HEK293 (cell line): Measurements from ENCODE around the gene ADCY6.
A peak's percentile ranks its signal among the peaks of the same experiment; 100 is the strongest.

Source experiments
- GLIS1 ChIP-seq: fragments of 450-650 bp; formaldehyde crosslinking; IDR thresholded peaks from 2 replicates; pipeline ENCODE4 v1.5.1; 2016; ENCODE audit warnings: missing biosample characterization, missing genetic modification characterization
- KLF1 ChIP-seq: fragments of 450-650 bp; formaldehyde crosslinking; IDR thresholded peaks from 2 replicates; pipeline ENCODE4 v1.5.1; 2016; ENCODE audit warnings: missing biosample characterization, missing genetic modification characterization
- PATZ1 ChIP-seq: fragments of 450-650 bp; formaldehyde crosslinking; IDR thresholded peaks from 2 replicates; pipeline ENCODE4 v1.5.1; 2016; ENCODE audit warnings: missing biosample characterization, missing genetic modification characterization
- PRDM1 ChIP-seq: fragments of 450-650 bp; formaldehyde crosslinking; IDR thresholded peaks from 2 replicates; pipeline ENCODE4; 2016; ENCODE audit warnings: missing biosample characterization, missing genetic modification characterization
- ZBTB8A ChIP-seq: fragments of 450-650 bp; formaldehyde crosslinking; IDR thresholded peaks from 2 replicates; pipeline ENCODE4 v1.5.1; 2016; ENCODE audit warnings: missing biosample characterization, missing genetic modification characterization
- ZFP37 ChIP-seq: fragments of 450-650 bp; formaldehyde crosslinking; IDR thresholded peaks from 2 replicates; pipeline ENCODE4 v1.5.1; 2016; ENCODE audit warnings: missing biosample characterization, missing genetic modification characterization
- ZNF112 ChIP-seq: fragments of 450-650 bp; formaldehyde crosslinking; IDR thresholded peaks from 2 replicates; pipeline ENCODE4 v1.5.0; 2017; ENCODE audit warnings: missing biosample characterization, missing genetic modification characterization
- ZNF19 ChIP-seq: fragments of 450-650 bp; formaldehyde crosslinking; IDR thresholded peaks from 2 replicates; pipeline ENCODE4; 2016; ENCODE audit warnings: missing biosample characterization, missing genetic modification characterization, low read depth
- ZNF24 ChIP-seq: fragments of 450-650 bp; formaldehyde crosslinking; IDR thresholded peaks from 2 replicates; pipeline ENCODE4 v1.5.1; 2016; ENCODE audit warnings: missing biosample characterization, missing genetic modification characterization
- ZNF433 ChIP-seq: fragments of 450-650 bp; formaldehyde crosslinking; IDR thresholded peaks from 2 replicates; pipeline ENCODE4 v1.5.1; 2016; ENCODE audit warnings: missing biosample characterization, missing genetic modification characterization, low read depth
- ZNF514 ChIP-seq: fragments of 450-650 bp; formaldehyde crosslinking; IDR thresholded peaks from 2 replicates; pipeline ENCODE4 v1.5.1; 2016; ENCODE audit warnings: missing biosample characterization, missing genetic modification characterization
- ZNF518A ChIP-seq: fragments of 450-650 bp; formaldehyde crosslinking; conservative IDR thresholded peaks from 2 replicates; pipeline ENCODE4 v1.5.1; 2016; ENCODE audit warnings: low read depth, missing biosample characterization, missing genetic modification characterization
- ZNF521 ChIP-seq: fragments of 450-650 bp; formaldehyde crosslinking; IDR thresholded peaks from 2 replicates; pipeline ENCODE4 v1.5.1; 2017; ENCODE audit warnings: missing biosample characterization, mild to moderate bottlenecking, missing genetic modification characterization
- ZNF555 ChIP-seq: fragments of 450-650 bp; formaldehyde crosslinking; conservative IDR thresholded peaks from 2 replicates; pipeline ENCODE4 v1.5.1; 2017; ENCODE audit warnings: missing biosample characterization, mild to moderate bottlenecking, missing genetic modification characterization, inconsistent platforms
- ZNF571 ChIP-seq: fragments of 450-650 bp; formaldehyde crosslinking; IDR thresholded peaks from 2 replicates; pipeline ENCODE4 v1.5.0; 2017; ENCODE audit warnings: missing biosample characterization, missing genetic modification characterization
- ZNF701 ChIP-seq: fragments of 450-650 bp; formaldehyde crosslinking; IDR thresholded peaks from 2 replicates; pipeline ENCODE4 v1.5.1; 2016; ENCODE audit warnings: missing biosample characterization, missing genetic modification characterization
- ZNF747 ChIP-seq: fragments of 450-650 bp; formaldehyde crosslinking; IDR thresholded peaks from 2 replicates; pipeline ENCODE4 v1.5.1; 2016; ENCODE audit warnings: missing biosample characterization, missing genetic modification characterization
- ZNF776 ChIP-seq: fragments of 450-650 bp; formaldehyde crosslinking; IDR thresholded peaks from 2 replicates; pipeline ENCODE4 v1.5.0; 2017; ENCODE audit warnings: missing biosample characterization, missing genetic modification characterization, borderline replicate concordance
- ZNF792 ChIP-seq: fragments of 450-650 bp; formaldehyde crosslinking; IDR thresholded peaks from 2 replicates; pipeline ENCODE4 v1.5.1; 2016; ENCODE audit warnings: missing biosample characterization, missing genetic modification characterization
- ZNF837 ChIP-seq: fragments of 450-650 bp; formaldehyde crosslinking; IDR thresholded peaks from 2 replicates; pipeline ENCODE4 v1.5.1; 2016; ENCODE audit warnings: missing biosample characterization, missing genetic modification characterization
- ZSCAN23 ChIP-seq: fragments of 450-650 bp; formaldehyde crosslinking; IDR thresholded peaks from 2 replicates; pipeline ENCODE4 v1.5.1; 2016; ENCODE audit warnings: missing biosample characterization, missing genetic modification characterization
- ZXDB ChIP-seq: fragments of 450-650 bp; formaldehyde crosslinking; IDR thresholded peaks from 2 replicates; pipeline ENCODE4 v1.5.1; 2016; ENCODE audit warnings: missing biosample characterization, missing genetic modification characterization
- TF ChIP-seq, protein P1 (sequence below): fragments of 450-650 bp; formaldehyde crosslinking; conservative IDR thresholded peaks from 2 replicates; pipeline ENCODE4 v1.5.1; 2016; ENCODE audit warnings: low read depth, missing biosample characterization, missing genetic modification characterization
- TF ChIP-seq, protein P2 (sequence below): fragments of 450-650 bp; formaldehyde crosslinking; IDR thresholded peaks from 2 replicates; pipeline ENCODE4 v1.5.1; 2017; ENCODE audit warnings: missing biosample characterization, mild to moderate bottlenecking, missing genetic modification characterization, moderate library complexity
- TF ChIP-seq, protein P3 (sequence below): fragments of 450-650 bp; formaldehyde crosslinking; IDR thresholded peaks from 2 replicates; pipeline ENCODE4 v1.5.1; 2016; ENCODE audit warnings: missing biosample characterization, missing genetic modification characterization

ADCY6 gene

GRCh38 chr12:48814262-48815125 is 25.6 kb upstream of the ADCY6 start (continued):
- TF ChIP-seq ZNF112 (tag by site-specific recombination) (no peak), ZNF837 (no peak), ZNF792 (no peak), ZNF521 (tag by site-specific recombination) (no peak), ZNF24 (tag by site-specific recombination) (no peak), ZNF433 (tag by site-specific recombination) (no peak), ZNF514 (tag by site-specific recombination) (no peak), ZNF19 (tag by site-specific recombination) (no peak), GLIS1 (peak; percentile 51; the same call in 1 of the 2 replicates), ZNF747 (tag by site-specific recombination) (no peak), PATZ1 (tag by site-specific recombination) (peak; percentile 84), ZNF571 (tag by site-specific recombination) (no peak), ZNF776 (tag by site-specific recombination) (no peak), ZFP37 (tag by site-specific recombination) (no peak), ZSCAN23 (tag by site-specific recombination) (no peak), ZNF701 (tag by site-specific recombination) (0 out of 2 replicates have a peak, but pooled peaks have one; percentile 11), KLF1 (tag by site-specific recombination) (peak; percentile 48; the same call in 1 of the 2 replicates), ZNF555 (tag by site-specific recombination) (no peak), ZBTB8A (tag by site-specific recombination) (peak; percentile 95), ZNF518A (tag by site-specific recombination) (no peak), ZXDB (tag by site-specific recombination) (0 out of 2 replicates have a peak, but pooled peaks have one; percentile 9), PRDM1 (tag by site-specific recombination) (no peak)
- TF ChIP-seq, protein P1, sequence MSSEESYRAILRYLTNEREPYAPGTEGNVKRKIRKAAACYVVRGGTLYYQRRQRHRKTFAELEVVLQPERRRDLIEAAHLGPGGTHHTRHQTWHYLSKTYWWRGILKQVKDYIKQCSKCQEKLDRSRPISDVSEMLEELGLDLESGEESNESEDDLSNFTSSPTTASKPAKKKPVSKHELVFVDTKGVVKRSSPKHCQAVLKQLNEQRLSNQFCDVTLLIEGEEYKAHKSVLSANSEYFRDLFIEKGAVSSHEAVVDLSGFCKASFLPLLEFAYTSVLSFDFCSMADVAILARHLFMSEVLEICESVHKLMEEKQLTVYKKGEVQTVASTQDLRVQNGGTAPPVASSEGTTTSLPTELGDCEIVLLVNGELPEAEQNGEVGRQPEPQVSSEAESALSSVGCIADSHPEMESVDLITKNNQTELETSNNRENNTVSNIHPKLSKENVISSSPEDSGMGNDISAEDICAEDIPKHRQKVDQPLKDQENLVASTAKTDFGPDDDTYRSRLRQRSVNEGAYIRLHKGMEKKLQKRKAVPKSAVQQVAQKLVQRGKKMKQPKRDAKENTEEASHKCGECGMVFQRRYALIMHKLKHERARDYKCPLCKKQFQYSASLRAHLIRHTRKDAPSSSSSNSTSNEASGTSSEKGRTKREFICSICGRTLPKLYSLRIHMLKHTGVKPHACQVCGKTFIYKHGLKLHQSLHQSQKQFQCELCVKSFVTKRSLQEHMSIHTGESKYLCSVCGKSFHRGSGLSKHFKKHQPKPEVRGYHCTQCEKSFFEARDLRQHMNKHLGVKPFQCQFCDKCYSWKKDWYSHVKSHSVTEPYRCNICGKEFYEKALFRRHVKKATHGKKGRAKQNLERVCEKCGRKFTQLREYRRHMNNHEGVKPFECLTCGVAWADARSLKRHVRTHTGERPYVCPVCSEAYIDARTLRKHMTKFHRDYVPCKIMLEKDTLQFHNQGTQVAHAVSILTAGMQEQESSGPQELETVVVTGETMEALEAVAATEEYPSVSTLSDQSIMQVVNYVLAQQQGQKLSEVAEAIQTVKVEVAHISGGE (tag by site-specific recombination): no peak
- TF ChIP-seq, protein P2, sequence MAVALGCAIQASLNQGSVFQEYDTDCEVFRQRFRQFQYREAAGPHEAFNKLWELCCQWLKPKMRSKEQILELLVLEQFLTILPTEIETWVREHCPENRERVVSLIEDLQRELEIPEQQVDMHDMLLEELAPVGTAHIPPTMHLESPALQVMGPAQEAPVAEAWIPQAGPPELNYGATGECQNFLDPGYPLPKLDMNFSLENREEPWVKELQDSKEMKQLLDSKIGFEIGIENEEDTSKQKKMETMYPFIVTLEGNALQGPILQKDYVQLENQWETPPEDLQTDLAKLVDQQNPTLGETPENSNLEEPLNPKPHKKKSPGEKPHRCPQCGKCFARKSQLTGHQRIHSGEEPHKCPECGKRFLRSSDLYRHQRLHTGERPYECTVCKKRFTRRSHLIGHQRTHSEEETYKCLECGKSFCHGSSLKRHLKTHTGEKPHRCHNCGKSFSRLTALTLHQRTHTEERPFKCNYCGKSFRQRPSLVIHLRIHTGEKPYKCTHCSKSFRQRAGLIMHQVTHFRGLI (tag by site-specific recombination): peak; percentile 42; the same call in 1 of the 2 replicates
- TF ChIP-seq, protein P3, sequence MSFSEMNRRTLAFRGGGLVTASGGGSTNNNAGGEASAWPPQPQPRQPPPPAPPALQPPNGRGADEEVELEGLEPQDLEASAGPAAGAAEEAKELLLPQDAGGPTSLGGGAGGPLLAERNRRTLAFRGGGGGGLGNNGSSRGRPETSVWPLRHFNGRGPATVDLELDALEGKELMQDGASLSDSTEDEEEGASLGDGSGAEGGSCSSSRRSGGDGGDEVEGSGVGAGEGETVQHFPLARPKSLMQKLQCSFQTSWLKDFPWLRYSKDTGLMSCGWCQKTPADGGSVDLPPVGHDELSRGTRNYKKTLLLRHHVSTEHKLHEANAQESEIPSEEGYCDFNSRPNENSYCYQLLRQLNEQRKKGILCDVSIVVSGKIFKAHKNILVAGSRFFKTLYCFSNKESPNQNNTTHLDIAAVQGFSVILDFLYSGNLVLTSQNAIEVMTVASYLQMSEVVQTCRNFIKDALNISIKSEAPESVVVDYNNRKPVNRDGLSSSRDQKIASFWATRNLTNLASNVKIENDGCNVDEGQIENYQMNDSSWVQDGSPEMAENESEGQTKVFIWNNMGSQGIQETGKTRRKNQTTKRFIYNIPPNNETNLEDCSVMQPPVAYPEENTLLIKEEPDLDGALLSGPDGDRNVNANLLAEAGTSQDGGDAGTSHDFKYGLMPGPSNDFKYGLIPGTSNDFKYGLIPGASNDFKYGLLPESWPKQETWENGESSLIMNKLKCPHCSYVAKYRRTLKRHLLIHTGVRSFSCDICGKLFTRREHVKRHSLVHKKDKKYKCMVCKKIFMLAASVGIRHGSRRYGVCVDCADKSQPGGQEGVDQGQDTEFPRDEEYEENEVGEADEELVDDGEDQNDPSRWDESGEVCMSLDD (tag by site-specific recombination): peak; percentile 99
